Sigmoid colon (tissue), 4 donors: ENCODE results near the gene PDLIM5.

Source experiments
- EP300 ChIP-seq, 4 donors: sonication (generic); formaldehyde crosslinking; IDR thresholded peaks; one replicate each; pipeline ENCODE4 v1.6.1; 2017; ENCODE audit warnings: antibody characterized with exemption in 4 of 4
- POLR2A ChIP-seq, 2 donors: fragments of 450-650 bp; IDR thresholded peaks; one replicate each; pipeline ENCODE4 v1.6.1; 2016; ENCODE audit warnings: antibody characterized with exemption in 2 of 2, mild to moderate bottlenecking in 2 of 2, moderate library complexity in 2 of 2
- POLR2AphosphoS5 ChIP-seq, 4 donors: sonication (generic); formaldehyde crosslinking; IDR thresholded peaks; one replicate each; pipeline ENCODE4 v1.6.1; 2017; ENCODE audit warnings: antibody characterized with exemption in 4 of 4
- TF ChIP-seq, protein P1 (sequence below), 4 experiments: fragments of 450-650 bp in 3 of 4; fragments of 200-600 bp in 1 of 4; IDR thresholded peaks; one replicate each; pipeline ENCODE4 v1.5.1; 2016 to 2019; ENCODE audit warnings: antibody characterized with exemption in 4 of 4, mild to moderate bottlenecking in 3 of 4, moderate library complexity in 2 of 4

DNA sequence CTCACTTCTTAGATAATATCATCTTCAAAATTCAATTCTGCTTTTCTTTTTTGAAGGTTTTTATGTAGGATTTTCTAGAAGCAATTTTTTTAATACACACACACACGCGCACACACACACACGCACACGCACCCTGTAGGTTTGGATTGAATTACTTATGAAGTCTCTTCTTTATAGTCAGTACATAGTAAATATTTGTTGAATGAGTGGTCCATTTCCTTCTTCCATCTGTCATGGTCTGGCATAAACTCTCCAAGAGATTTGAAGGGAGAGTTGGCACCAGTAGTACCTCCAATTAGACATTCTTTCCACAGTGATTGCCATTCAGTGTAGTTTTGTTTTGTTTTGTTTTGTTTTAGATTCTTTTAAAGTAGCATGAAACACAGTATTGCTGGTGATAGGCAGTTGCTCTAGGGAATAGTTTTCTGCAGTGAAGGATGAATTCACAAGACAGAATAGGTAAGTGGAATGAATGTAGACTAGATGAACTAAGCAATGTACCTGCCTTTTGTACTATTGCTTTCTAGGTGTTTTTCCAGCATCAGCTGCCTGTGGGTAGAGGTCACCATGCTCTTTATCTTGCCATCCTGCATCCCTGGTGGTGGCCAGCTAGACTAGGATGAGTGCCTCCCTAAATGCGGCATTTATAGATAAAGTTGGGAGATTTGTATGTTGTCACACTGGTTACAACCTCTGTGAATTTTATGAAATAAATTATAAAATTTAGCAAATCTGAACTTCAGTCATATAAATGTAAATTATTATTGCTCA lies 20.5 kb downstream of the PDLIM5 start:
- TF ChIP-seq POLR2A (IDR thresholded peaks at IDR 0.05) (no peak), POLR2AphosphoS5 (IDR thresholded peaks at IDR 0.05) (no peak), EP300 (IDR thresholded peaks at IDR 0.05) (no peak)
- TF ChIP-seq, protein P1, sequence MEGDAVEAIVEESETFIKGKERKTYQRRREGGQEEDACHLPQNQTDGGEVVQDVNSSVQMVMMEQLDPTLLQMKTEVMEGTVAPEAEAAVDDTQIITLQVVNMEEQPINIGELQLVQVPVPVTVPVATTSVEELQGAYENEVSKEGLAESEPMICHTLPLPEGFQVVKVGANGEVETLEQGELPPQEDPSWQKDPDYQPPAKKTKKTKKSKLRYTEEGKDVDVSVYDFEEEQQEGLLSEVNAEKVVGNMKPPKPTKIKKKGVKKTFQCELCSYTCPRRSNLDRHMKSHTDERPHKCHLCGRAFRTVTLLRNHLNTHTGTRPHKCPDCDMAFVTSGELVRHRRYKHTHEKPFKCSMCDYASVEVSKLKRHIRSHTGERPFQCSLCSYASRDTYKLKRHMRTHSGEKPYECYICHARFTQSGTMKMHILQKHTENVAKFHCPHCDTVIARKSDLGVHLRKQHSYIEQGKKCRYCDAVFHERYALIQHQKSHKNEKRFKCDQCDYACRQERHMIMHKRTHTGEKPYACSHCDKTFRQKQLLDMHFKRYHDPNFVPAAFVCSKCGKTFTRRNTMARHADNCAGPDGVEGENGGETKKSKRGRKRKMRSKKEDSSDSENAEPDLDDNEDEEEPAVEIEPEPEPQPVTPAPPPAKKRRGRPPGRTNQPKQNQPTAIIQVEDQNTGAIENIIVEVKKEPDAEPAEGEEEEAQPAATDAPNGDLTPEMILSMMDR (IDR thresholded peaks at IDR 0.05): no peak
